Type B pancreatic cell (in vitro differentiated cells): ENCODE measurements around the gene ZNF26. TPM values are rescaled to one million over a fixed set of nuclear protein-coding genes. Genes with fewer than 3 reads are reported as not detected.
"Not testable (repeated sequence)": the region's sequence is repeated elsewhere in the genome, so short reads cannot be mapped to it uniquely, and the experiment has no call there.

Source experiments
- DNase-seq: peaks from one replicate; pipeline ENCODE4 v3.0.0; 2021; ENCODE audit warnings: mixed read lengths; ENCODE audit not compliant: unreplicated experiment; ENCODE audit errors: extremely low spot score
- H3K27ac Mint-ChIP-seq: 2 replicates; pipeline ENCODE4 v1.8.0; 2021; ENCODE audit warnings: mild to moderate bottlenecking, mixed read lengths
- H3K27me3 Mint-ChIP-seq: 2 replicates; pipeline ENCODE4 v1.8.0; 2021; ENCODE audit warnings: mixed read lengths
- H3K36me3 Mint-ChIP-seq: 2 replicates; pipeline ENCODE4 v1.8.0; 2021; ENCODE audit warnings: mixed read lengths
- H3K4me1 Mint-ChIP-seq: one replicate; pipeline ENCODE4 v1.8.0; 2021; ENCODE audit warnings: mixed read lengths; ENCODE audit not compliant: unreplicated experiment
- H3K4me3 Mint-ChIP-seq: 2 replicates; pipeline ENCODE4 v1.8.0; 2021; ENCODE audit warnings: mild to moderate bottlenecking, mixed read lengths
- H3K9me3 Mint-ChIP-seq: 2 replicates; pipeline ENCODE4 v1.8.0; 2021; ENCODE audit warnings: mixed read lengths
- long read RNA-seq: library from polyadenylated mRNA; unstranded; transcript quantifications from one replicate; pipeline ENCODE4 v2.0.0, GENCODE V29; 2020
- total RNA-seq: library from RNA; stranded (reverse); gene quantifications from 2 replicates; pipeline ENCODE4 v1.2.1, GENCODE V29; 2021; ENCODE audit warnings: low replicate concordance
- TF ChIP-seq, protein P1 (sequence below): fragments of 200-600 bp; sonication (generic); conservative IDR thresholded peaks from 2 replicates; pipeline ENCODE4 v1.5.0; 2021; ENCODE audit warnings: antibody characterized with exemption, mild to moderate bottlenecking

ZNF26 gene, protein sequence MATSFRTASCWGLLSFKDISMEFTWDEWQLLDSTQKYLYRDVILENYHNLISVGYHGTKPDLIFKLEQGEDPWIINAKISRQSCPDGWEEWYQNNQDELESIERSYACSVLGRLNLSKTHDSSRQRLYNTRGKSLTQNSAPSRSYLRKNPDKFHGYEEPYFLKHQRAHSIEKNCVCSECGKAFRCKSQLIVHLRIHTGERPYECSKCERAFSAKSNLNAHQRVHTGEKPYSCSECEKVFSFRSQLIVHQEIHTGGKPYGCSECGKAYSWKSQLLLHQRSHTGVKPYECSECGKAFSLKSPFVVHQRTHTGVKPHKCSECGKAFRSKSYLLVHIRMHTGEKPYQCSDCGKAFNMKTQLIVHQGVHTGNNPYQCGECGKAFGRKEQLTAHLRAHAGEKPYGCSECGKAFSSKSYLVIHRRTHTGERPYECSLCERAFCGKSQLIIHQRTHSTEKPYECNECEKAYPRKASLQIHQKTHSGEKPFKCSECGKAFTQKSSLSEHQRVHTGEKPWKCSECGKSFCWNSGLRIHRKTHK
- total RNA-seq, result 12.3 and 12.5 TPM in 2 replicates
- long read RNA-seq, full-length matches to known transcripts, result 3 of 13 reads
- long read RNA-seq, partial matches to known transcripts, result 4 of 13 reads
- long read RNA-seq, other reads (novel, unspliced or antisense), result 6 of 13 reads

DNA sequence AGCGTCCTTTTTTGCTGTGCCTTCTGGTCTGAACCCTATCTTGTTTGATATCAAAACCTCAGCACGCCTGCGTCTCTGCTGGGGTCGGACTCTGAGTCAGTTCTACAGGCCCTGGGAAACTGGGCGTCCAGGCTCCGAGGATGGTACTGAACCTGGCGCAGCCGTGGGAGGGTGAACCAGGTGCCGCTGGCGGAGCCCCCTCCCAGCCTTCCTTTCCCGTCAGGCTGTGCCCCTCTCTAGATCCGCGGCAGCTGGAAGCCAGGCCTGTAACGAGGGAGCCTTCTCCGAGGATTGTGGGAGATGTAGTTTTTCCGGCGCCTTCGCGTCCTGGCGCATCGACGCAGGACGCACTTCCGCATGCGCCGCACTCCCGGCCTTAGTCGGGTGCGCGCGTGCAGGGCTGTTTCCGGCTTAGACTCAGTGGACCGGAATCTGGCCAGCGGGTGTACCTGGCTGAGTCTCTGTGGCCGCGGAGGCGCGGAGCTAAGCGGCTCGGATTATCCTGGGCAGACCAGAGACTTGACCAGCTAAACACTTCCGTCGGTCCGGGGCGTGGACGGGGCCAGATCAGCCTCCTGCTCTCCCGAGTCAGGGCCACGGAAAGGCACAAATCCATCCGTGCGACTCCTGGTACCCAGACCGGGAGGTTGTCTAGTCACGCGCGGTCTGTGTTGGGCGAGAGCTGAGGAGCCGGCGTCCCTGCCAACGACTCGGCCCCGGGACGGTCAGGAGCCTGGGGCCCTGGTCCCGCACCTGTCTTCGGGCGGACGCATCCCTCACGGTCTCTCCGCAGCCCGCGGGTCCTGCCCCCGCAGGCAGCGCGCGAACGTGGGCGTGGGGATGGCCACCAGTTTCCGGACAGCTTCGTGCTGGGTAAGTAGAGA, at the start of gene ZNF26:
Gene ZNF26 (plus strand): TSS at position 367 of the 884 bp plus-strand sequence. CDS start 474 bp downstream, at position 841.
- Mint-ChIP-seq H3K4me3 (peak within 1 kb of the TSS; percentile 95), H3K9me3 (peaks cover 29% of the 10 kb centered on the region), H3K36me3 (peaks cover 37% of the 10 kb centered on the region), H3K4me1 (peaks cover 17% of the 10 kb centered on the region), H3K27ac (peak within 1 kb of the TSS; percentile 93), H3K27me3 (no peaks in the 10 kb centered on the region)
- DNase-seq, result peak; percentile 87
- TF ChIP-seq, protein P1, sequence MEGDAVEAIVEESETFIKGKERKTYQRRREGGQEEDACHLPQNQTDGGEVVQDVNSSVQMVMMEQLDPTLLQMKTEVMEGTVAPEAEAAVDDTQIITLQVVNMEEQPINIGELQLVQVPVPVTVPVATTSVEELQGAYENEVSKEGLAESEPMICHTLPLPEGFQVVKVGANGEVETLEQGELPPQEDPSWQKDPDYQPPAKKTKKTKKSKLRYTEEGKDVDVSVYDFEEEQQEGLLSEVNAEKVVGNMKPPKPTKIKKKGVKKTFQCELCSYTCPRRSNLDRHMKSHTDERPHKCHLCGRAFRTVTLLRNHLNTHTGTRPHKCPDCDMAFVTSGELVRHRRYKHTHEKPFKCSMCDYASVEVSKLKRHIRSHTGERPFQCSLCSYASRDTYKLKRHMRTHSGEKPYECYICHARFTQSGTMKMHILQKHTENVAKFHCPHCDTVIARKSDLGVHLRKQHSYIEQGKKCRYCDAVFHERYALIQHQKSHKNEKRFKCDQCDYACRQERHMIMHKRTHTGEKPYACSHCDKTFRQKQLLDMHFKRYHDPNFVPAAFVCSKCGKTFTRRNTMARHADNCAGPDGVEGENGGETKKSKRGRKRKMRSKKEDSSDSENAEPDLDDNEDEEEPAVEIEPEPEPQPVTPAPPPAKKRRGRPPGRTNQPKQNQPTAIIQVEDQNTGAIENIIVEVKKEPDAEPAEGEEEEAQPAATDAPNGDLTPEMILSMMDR, result no peak

DNA sequence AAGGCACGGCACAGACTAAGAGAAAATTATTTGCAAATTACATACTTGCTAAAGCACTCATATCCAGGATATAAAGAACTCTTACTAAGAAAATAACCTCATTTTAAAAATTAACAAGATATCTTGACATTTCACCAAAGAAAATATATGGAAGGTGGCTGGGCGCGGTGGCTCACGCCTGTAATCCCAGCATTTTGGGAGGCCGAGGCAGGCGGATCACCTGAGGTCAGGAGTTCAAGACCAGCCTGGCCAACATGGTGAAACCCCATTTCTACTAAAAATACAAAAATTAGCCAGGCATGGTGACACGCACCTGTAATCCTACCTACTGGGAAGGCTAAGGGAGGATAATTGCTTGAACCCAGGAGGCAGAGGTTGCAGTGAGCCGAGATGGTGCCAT, 49.2 kb upstream of the ZNF26 start:
- Mint-ChIP-seq H3K36me3 (peaks cover 59% of the 10 kb centered on the region), H3K9me3 (peaks cover 13% of the 10 kb centered on the region)
- not testable (repeated sequence) for H3K4me3 Mint-ChIP-seq

DNA sequence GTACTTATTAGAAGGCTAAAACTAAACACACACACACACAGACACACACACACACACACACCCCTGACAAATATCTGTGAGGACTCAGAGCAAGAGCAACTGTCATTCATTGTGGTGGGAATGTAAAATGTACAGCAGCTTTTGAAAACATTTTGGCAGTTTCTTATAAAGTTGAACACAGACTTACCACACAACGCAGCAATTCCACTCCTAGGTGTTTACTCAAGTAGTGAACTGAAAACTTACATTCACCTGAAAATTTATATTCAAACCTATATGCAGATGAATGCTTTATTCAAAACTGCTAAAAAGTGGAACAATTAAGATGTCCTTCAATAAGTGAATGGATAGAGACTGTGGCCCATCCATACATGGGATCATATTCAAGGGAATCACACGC, 48.7 kb upstream of the ZNF26 start:
- peaks cover 58% of the 10 kb centered on the region for H3K36me3 Mint-ChIP-seq
- H3K27me3 Mint-ChIP-seq, result no peaks in the 10 kb centered on the region
- H3K9me3 Mint-ChIP-seq, result peaks cover 14% of the 10 kb centered on the region
- H3K4me1 Mint-ChIP-seq, result no peaks in the 10 kb centered on the region
- no peak overlapping the region for H3K4me3 Mint-ChIP-seq
- no peak overlapping the region for H3K27ac Mint-ChIP-seq
- no peak for DNase-seq
- TF ChIP-seq, protein P1, result no peak

More for the DNA sequence above, 49.2 kb upstream of the ZNF26 start:
- not testable (repeated sequence) for DNase-seq, H3K27ac Mint-ChIP-seq, H3K27me3 Mint-ChIP-seq, H3K4me1 Mint-ChIP-seq

DNA sequence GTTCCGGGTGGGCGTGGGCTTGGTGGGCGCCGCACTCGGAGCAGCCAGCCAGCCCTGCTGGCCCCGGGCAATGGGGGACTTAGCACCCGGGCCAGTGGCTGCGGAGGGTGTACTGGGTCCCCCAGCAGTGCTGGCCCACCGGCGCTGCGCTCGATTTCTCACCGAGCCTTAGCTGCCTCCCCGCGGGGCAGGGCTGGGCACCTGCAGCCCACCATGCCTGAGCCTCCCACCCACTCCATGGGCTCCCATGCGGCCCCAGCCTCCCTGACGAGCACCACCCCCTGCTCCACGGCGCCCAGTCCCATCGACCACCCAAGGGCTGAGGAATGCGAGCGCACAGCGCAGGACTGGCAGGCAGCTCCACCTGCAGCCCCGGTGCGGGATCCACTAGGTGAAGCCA, 47.4 kb upstream of the ZNF26 start:
- not testable (repeated sequence) for H3K27ac Mint-ChIP-seq, H3K4me1 Mint-ChIP-seq, H3K4me3 Mint-ChIP-seq, H3K27me3 Mint-ChIP-seq, DNase-seq
- peaks cover 14% of the 10 kb centered on the region for H3K9me3 Mint-ChIP-seq
- peaks cover 54% of the 10 kb centered on the region for H3K36me3 Mint-ChIP-seq

DNA sequence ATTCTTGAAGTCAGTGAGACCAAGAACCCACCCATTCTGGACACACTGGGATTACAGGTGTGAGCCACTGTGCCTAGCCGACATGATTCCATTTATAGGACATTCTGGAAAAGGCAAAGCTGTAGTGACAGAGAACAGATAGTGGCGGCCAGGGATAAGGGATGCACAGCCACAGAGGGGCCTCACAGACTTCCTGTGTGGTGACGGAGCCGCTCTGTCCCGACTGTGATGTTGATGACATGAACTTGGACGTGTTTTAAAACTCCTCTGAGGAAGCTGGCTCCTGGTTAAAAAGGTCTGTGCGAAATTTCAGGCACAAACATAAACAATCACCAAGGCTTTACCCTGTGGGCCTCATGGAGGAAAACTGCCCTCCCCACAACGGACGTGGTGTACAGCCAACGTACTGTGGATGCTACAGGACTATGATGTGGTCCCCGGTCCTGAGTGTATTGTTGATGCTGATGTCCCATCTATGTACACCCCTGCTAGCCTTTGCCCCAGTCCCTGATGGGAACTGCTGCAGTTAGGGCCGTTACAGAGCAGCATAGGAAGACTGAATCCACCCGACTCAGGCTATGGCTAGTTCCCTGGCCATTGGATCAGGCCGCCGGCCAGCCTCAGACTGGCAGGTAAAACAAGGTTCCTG, 46.0 kb upstream of the ZNF26 start:
- no peak overlapping the region for H3K4me3 Mint-ChIP-seq
- peak; percentile 42 for DNase-seq
- peaks cover 61% of the 10 kb centered on the region for H3K36me3 Mint-ChIP-seq
- TF ChIP-seq, protein P1, result no peak
- no peak overlapping the region for H3K27ac Mint-ChIP-seq
- no peaks in the 10 kb centered on the region for H3K27me3 Mint-ChIP-seq
- peaks cover 7% of the 10 kb centered on the region for H3K9me3 Mint-ChIP-seq
- no peaks in the 10 kb centered on the region for H3K4me1 Mint-ChIP-seq

DNA sequence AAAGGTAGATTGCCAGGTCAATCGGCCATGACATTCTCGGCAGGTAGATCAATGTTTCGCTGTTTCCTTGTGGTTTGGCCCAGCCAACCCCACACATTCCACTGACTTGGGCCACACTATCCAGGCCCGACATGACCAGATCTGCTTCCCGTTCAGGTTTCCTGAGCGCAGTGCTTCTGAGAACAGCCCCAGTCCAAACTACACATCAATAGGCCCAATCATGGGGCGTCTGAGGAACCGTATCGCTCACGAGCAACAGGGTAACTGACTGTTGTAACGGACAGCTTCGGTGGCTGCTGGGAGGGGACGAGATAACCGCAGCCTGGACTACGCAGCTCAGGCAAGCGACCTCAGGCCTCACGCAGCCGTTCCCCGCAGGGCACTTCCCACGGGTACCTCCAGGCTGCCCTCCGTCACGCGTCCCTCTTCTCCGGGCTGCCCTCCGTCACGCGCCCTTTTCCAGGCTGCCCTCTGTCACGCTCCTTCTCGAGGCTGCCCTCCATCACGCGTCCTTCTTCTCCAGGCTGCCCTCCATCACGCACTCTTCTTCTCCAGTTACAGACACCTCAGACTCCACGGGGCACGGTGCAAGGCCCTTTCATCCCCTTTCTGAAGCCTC, 44.7 kb upstream of the ZNF26 start:
- no peaks in the 10 kb centered on the region for H3K27me3 Mint-ChIP-seq
- no peak for DNase-seq
- H3K4me1 Mint-ChIP-seq, result no peaks in the 10 kb centered on the region
- no peak overlapping the region for H3K4me3 Mint-ChIP-seq
- H3K27ac Mint-ChIP-seq, result no peak overlapping the region
- peaks cover 13% of the 10 kb centered on the region for H3K9me3 Mint-ChIP-seq
- TF ChIP-seq, protein P1, result no peak
- peaks cover 64% of the 10 kb centered on the region for H3K36me3 Mint-ChIP-seq
